NT2/D1 (cell line): Measurements from ENCODE around the gene KLK10.

ENCODE experiments used
- DNase-seq: peaks from one replicate; pipeline ENCODE4 v3.0.0-alpha.2; 2011; ENCODE audit warnings: low read depth, low spot score
- H3K27me3 ChIP-seq: 2 replicates; pipeline ENCODE4 v1.6.0; 2011; ENCODE audit warnings: mild to moderate bottlenecking; ENCODE audit not compliant: insufficient read length, insufficient read depth
- H3K36me3 ChIP-seq: 2 replicates; pipeline ENCODE4 v1.6.1; 2011; ENCODE audit warnings: mild to moderate bottlenecking, low read length, mixed read lengths; ENCODE audit not compliant: insufficient read depth, insufficient read length
- H3K4me1 ChIP-seq: 2 replicates; pipeline ENCODE4 v1.5.1; 2011; ENCODE audit not compliant: insufficient read depth, insufficient read length
- H3K4me3 ChIP-seq: 2 replicates; pipeline ENCODE4 v1.5.1; 2011; ENCODE audit warnings: low read depth; ENCODE audit not compliant: insufficient read length
- H3K9ac ChIP-seq: 2 replicates; pipeline ENCODE4 v1.6.0; 2011; ENCODE audit warnings: low read depth; ENCODE audit not compliant: insufficient read length
- H3K9me3 ChIP-seq: 2 replicates; pipeline ENCODE4 v1.5.1; 2011; ENCODE audit warnings: mild to moderate bottlenecking, low read length; ENCODE audit not compliant: insufficient read depth
- SUZ12 ChIP-seq: IDR thresholded peaks from 2 replicates; pipeline ENCODE4 v1.6.1; 2011; ENCODE audit not compliant: insufficient read length, insufficient read depth; ENCODE audit errors: extremely low read depth
- YY1 ChIP-seq: IDR thresholded peaks from 2 replicates; pipeline ENCODE4 v1.6.1; 2011; ENCODE audit not compliant: insufficient read length, insufficient read depth
- ZNF274 ChIP-seq: IDR thresholded peaks from 2 replicates; pipeline ENCODE4 v1.6.1; 2011; ENCODE audit warnings: mild to moderate bottlenecking, low read depth, low read length

KLK10 gene

GRCh38 chr19:51006406-51006805 lies 13.1 kb downstream of the KLK10 start:
- H3K36me3 ChIP-seq = no peaks in the 10 kb centered on the region
- H3K9ac ChIP-seq = no peak overlapping the region
- no peak overlapping the region for H3K4me3 ChIP-seq
- no peak for TF ChIP-seq ZNF274
- TF ChIP-seq SUZ12 = no peak
- TF ChIP-seq YY1 = no peak
- no peaks in the 10 kb centered on the region for H3K4me1 ChIP-seq
- no peak for DNase-seq
- no peaks in the 10 kb centered on the region for H3K9me3 ChIP-seq
- peaks cover 5% of the 10 kb centered on the region for H3K27me3 ChIP-seq

DNA sequence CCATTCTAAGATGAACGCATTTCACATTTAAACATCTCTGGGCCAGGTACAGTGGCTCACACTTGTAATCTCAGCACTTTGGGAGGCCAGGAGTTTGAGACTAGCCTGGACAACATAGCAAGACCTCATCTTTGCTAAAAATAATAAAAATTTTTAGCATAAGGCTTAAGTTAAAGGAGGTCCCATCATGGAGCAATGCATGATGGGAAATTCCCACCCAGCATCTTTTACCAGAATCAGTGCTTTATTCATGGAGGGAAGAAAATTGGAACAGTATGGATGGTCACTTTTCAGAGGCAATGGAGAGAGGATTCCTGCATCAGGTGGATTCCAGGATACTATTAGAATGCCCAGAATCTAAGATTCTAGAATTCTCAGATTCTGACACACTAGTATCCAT lies 14.3 kb downstream of the KLK10 start:
- H3K4me3 ChIP-seq = no peak overlapping the region
- no peaks in the 10 kb centered on the region for H3K36me3 ChIP-seq
- no peaks in the 10 kb centered on the region for H3K27me3 ChIP-seq
- DNase-seq = no peak
- no peaks in the 10 kb centered on the region for H3K9me3 ChIP-seq
- H3K4me1 ChIP-seq = peaks cover 5% of the 10 kb centered on the region
- H3K9ac ChIP-seq = no peak overlapping the region
- no peak for TF ChIP-seq SUZ12
- no peak for TF ChIP-seq ZNF274
- TF ChIP-seq YY1 = no peak

DNA sequence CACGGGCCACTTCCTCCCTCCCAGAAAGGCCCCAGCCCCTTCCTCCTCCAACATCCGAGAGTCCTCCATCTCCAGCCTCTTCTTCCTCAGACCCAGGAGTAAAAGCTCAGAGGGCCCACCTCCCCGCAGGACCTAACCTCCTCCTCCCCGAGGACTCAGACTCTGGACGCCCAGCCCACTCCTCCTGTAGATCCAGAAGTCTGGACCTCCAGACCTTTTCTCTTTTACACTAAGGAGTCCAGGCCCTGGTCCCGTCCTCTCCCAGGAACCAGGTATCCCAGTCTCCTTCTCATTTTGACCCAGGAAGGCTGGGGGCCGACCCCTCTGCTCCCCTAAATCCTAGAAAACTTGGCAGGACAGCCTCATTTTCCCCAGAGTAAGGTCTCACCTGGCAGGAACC lies 16.2 kb downstream of the KLK10 start:
- no peaks in the 10 kb centered on the region for H3K27me3 ChIP-seq
- no peak for TF ChIP-seq SUZ12
- no peaks in the 10 kb centered on the region for H3K9me3 ChIP-seq
- no peaks in the 10 kb centered on the region for H3K36me3 ChIP-seq
- H3K4me1 ChIP-seq = peaks cover 6% of the 10 kb centered on the region
- no peak overlapping the region for H3K4me3 ChIP-seq
- H3K9ac ChIP-seq = peak overlapping the region; percentile 17
- DNase-seq = no peak

- Histone ChIP-seq H3K4me3 (peak overlapping the region; percentile 72), H3K9me3 (no peaks in the 10 kb centered on the region), H3K4me1 (peaks cover 6% of the 10 kb centered on the region), H3K27me3 (no peaks in the 10 kb centered on the region), H3K36me3 (no peaks in the 10 kb centered on the region), H3K9ac (peak overlapping the region; percentile 81)
- peak; percentile 75 for DNase-seq
- no peak for TF ChIP-seq ZNF274
- no peak for TF ChIP-seq YY1
- TF ChIP-seq SUZ12 = no peak
Measured at GRCh38 chr19:51002542-51003311, 16.8 kb downstream of the KLK10 start.

GRCh38 chr19:51002089-51002532 lies 17.4 kb downstream of the KLK10 start:
- H3K9me3 ChIP-seq = no peaks in the 10 kb centered on the region
- peak overlapping the region; percentile 81 for H3K9ac ChIP-seq
- no peaks in the 10 kb centered on the region for H3K36me3 ChIP-seq
- no peaks in the 10 kb centered on the region for H3K27me3 ChIP-seq
- H3K4me1 ChIP-seq = peaks cover 6% of the 10 kb centered on the region
- DNase-seq = no peak
- peak overlapping the region; percentile 72 for H3K4me3 ChIP-seq
- TF ChIP-seq ZNF274 (no peak), SUZ12 (no peak), YY1 (no peak)

GRCh38 chr19:51001515-51001914 lies 18.0 kb downstream of the KLK10 start, which contains the start of gene KLK8:
Gene KLK8, minus strand, starts transcription at chr19:51001604. Its CDS starts 437 bp downstream, at chr19:51001167.
- no peak for DNase-seq
- TF ChIP-seq ZNF274 (no peak), SUZ12 (no peak), YY1 (no peak)
- Histone ChIP-seq H3K4me3 (peak within 1 kb of the TSS; percentile 72), H3K36me3 (no peaks in the 10 kb centered on the region), H3K9ac (peak within 1 kb of the TSS; percentile 81), H3K4me1 (peaks cover 6% of the 10 kb centered on the region), H3K9me3 (no peaks in the 10 kb centered on the region), H3K27me3 (no peaks in the 10 kb centered on the region)

DNA sequence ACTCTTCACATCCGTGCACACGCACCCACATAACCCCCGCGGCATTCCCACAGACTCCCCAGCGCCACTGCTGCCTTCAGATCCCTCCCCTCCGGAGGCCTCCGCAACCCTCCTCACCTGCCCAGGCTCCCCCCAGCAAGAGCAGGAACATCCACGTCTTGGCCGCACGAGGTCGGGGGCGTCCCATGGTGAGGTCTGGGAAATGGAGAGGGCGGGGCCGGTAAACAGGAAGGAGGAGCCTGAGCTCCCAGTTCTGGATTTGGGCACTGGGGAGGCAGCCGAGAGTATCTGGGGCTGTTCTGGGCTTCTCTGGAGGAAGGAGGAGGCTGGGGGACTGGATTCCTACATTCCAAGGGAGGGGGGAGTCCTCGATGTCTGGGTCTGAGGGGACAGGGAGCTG lies 18.5 kb downstream of the KLK10 start:
- H3K9me3 ChIP-seq = no peaks in the 10 kb centered on the region
- TF ChIP-seq ZNF274 (no peak), SUZ12 (no peak), YY1 (no peak)
- no peaks in the 10 kb centered on the region for H3K27me3 ChIP-seq
- peak overlapping the region; percentile 81 for H3K9ac ChIP-seq
- H3K36me3 ChIP-seq = no peaks in the 10 kb centered on the region
- peak overlapping the region; percentile 72 for H3K4me3 ChIP-seq
- no peak for DNase-seq
- H3K4me1 ChIP-seq = peaks cover 6% of the 10 kb centered on the region

GRCh38 chr19:51000426-51000825 lies 19.1 kb downstream of the KLK10 start:
- Histone ChIP-seq H3K36me3 (no peaks in the 10 kb centered on the region), H3K9ac (peak overlapping the region; percentile 81), H3K4me3 (peak overlapping the region; percentile 72), H3K9me3 (no peaks in the 10 kb centered on the region), H3K27me3 (no peaks in the 10 kb centered on the region), H3K4me1 (peaks cover 6% of the 10 kb centered on the region)
- TF ChIP-seq YY1 = no peak
- TF ChIP-seq SUZ12 = no peak
- no peak for TF ChIP-seq ZNF274
- DNase-seq = no peak
